ENCODE results near the gene CDKAL1.
A peak's percentile ranks its signal among the peaks of the same experiment; 100 is the strongest.

Gene CDKAL1

DNA sequence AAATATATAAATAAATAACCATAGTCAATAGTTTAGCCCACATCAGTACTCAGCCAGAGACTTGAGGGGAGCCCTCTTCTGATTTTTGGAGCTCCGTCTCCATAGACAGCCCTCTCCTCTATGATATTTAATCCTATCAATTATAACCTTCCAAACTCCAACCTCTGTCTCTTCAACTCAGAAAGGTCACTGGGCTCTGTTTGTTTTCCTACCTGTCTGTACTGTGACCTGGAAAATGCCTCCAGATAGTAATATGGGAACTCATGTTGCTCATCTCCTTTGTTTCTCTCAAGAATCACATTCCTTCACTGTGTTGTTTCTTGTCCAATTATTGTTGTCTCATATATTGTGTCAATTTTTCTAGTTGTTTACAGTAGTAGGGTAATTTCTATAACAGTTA, 409.7 kb downstream of the CDKAL1 start:
- no peak for FAIRE-seq
- TF ChIP-seq POU2F2 (IDR thresholded peaks at IDR 0.05; ENCODE audit: low read depth, low read length) (no peak), TAF1 (IDR thresholded peaks at IDR 0.05; ENCODE audit: low read depth, low read length) (no peak), POLR2A (IDR thresholded peaks at IDR 0.05; ENCODE audit: low read depth, low read length) (no peak)
- no peak for DNase-seq (ENCODE audit: insufficient read length, low spot score)

DNA sequence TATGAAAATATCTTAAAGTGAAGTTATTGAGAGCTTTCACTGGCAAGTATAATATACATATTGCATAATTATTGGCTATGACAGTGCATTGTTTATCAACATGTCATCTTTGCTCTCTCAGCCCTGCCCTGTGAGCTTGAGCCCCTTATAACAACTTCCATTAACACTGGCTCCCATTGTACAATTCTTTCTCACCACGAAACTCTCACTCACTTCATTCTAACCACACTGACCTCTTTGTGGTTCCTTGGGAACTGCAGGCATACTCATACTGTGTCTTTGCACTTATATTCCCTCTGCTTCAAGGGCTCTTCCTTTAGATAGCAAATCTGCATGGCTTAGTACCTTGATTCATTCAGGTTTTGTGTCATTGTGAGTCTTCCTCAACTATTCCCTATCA, 411.8 kb downstream of the CDKAL1 start:
- DNase-seq (ENCODE audit: insufficient read length, low spot score) (peak; percentile 15), FAIRE-seq (peak; percentile 23)
- TF ChIP-seq TAF1 (IDR thresholded peaks at IDR 0.05; ENCODE audit: low read depth, low read length), result no peak
- TF ChIP-seq PAX5 (IDR thresholded peaks at IDR 0.05; ENCODE audit: insufficient read depth, low read length, severe bottlenecking), result no peak
- no peak for TF ChIP-seq POLR2AphosphoS5 (IDR thresholded peaks at IDR 0.05; ENCODE audit: low read depth, low read length)
- TF ChIP-seq SPI1 (IDR thresholded peaks at IDR 0.05; ENCODE audit: low read depth, low read length), result no peak
- no peak for TF ChIP-seq POLR2A (IDR thresholded peaks at IDR 0.05; ENCODE audit: low read depth, low read length)
- no peak for TF ChIP-seq POU2F2 (IDR thresholded peaks at IDR 0.05; ENCODE audit: low read depth, low read length)

DNA sequence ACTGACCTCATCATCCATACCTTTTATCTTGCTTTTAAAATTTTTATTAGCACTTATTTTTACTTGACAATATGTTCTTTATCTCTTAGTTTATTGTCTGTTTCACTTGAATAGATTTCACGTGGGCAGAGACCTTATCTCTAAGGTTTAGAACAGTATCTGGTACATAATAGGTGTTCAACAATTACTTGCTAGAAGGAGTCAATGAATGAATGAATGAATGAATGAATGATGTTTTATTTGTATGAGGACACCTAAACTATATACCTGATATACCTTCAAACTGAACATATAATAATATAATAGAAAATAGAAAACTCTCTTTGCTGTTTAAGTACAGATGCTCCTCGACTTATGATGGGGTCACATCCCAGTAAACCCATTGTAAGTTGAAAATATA, 412.6 kb downstream of the CDKAL1 start:
- TF ChIP-seq POLR2AphosphoS5 (IDR thresholded peaks at IDR 0.05; ENCODE audit: low read depth, low read length) (no peak), SPI1 (IDR thresholded peaks at IDR 0.05; ENCODE audit: low read depth, low read length) (no peak), POU2F2 (IDR thresholded peaks at IDR 0.05; ENCODE audit: low read depth, low read length) (no peak), POLR2A (IDR thresholded peaks at IDR 0.05; ENCODE audit: low read depth, low read length) (no peak), PAX5 (IDR thresholded peaks at IDR 0.05; ENCODE audit: insufficient read depth, low read length, severe bottlenecking) (no peak)
- no peak for FAIRE-seq
- DNase-seq (ENCODE audit: insufficient read length, low spot score), result no peak

DNA sequence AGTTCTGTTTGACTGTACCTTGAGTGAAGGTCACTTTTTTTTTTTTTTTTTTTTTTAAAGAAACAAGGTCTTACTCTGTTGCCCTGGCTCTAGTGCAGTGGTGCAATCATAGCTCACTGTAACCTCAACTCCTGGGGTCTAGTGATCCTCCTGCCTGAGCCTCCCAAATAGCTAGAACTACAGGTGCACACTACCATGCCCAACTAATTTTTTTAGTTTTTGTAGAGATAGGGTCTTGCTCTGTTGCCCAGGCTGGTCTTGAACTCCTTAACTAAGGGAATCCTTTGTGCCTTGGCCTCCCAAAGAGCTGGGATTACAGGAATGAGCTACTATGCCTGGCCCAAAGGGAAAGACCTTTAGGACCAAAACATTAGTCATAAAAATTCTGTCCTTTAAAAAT, 413.7 kb downstream of the CDKAL1 start:
- no peak for DNase-seq (ENCODE audit: insufficient read length, low spot score)
- no peak for FAIRE-seq
- no peak for TF ChIP-seq PAX5 (IDR thresholded peaks at IDR 0.05; ENCODE audit: insufficient read depth, low read length, severe bottlenecking)
- TF ChIP-seq TAF1 (IDR thresholded peaks at IDR 0.05; ENCODE audit: low read depth, low read length), result no peak

DNA sequence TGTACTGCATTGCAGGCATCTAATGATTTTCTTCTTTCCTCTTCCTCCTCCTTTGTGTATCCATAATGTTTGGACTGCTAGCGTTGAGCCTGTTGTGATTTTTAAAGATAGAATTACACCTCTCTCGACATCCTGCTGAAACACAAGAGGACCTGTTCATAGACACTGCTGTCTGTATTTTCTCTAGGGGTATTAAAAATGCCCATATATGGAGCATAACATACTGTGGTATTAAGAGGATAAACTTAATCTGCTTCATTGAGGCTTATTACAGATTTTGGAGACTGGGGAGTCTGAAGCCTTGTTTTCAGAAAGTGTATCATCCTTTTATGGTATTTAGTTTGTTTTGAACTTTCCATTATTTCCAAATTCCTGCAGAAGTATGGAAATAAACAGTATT, 414.3 kb downstream of the CDKAL1 start:
- TF ChIP-seq TAF1 (IDR thresholded peaks at IDR 0.05; ENCODE audit: low read depth, low read length) (no peak), SPI1 (IDR thresholded peaks at IDR 0.05; ENCODE audit: low read depth, low read length) (no peak), POU2F2 (IDR thresholded peaks at IDR 0.05; ENCODE audit: low read depth, low read length) (no peak), PAX5 (IDR thresholded peaks at IDR 0.05; ENCODE audit: insufficient read depth, low read length, severe bottlenecking) (no peak), POLR2A (IDR thresholded peaks at IDR 0.05; ENCODE audit: low read depth, low read length) (no peak), POLR2AphosphoS5 (IDR thresholded peaks at IDR 0.05; ENCODE audit: low read depth, low read length) (no peak)
- no peak for DNase-seq (ENCODE audit: insufficient read length, low spot score)

DNA sequence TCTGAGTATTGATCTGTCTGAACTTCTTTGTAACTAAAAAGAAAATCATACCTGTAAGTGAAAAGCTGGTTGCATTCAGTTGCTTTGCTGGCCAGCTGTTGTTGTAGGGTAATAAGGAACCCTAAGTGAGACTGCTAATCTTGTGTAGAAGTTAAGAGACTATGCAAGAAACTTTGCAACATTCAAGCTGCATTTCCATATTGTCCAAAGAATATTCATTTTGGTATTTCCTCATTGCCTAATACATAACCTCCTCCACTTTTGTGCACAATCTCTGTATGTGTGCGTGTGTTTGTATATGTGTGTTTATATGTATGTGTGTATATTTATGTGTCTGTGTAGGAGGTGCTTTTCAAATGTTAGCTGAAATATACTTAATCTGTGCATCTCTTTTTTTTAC, 414.9 kb downstream of the CDKAL1 start:
- TF ChIP-seq PAX5 (IDR thresholded peaks at IDR 0.05; ENCODE audit: insufficient read depth, low read length, severe bottlenecking) (no peak), TAF1 (IDR thresholded peaks at IDR 0.05; ENCODE audit: low read depth, low read length) (no peak), POU2F2 (IDR thresholded peaks at IDR 0.05; ENCODE audit: low read depth, low read length) (no peak), POLR2AphosphoS5 (IDR thresholded peaks at IDR 0.05; ENCODE audit: low read depth, low read length) (no peak), POLR2A (IDR thresholded peaks at IDR 0.05; ENCODE audit: low read depth, low read length) (no peak)
- DNase-seq (ENCODE audit: insufficient read length, low spot score), result no peak
- no peak for FAIRE-seq

More for the DNA sequence above, 414.3 kb downstream of the CDKAL1 start:
- no peak for FAIRE-seq

- no peak for TF ChIP-seq POU2F2 (IDR thresholded peaks at IDR 0.05; ENCODE audit: low read depth, low read length)
- TF ChIP-seq POLR2AphosphoS5 (IDR thresholded peaks at IDR 0.05; ENCODE audit: low read depth, low read length), result no peak
- no peak for TF ChIP-seq POLR2A (IDR thresholded peaks at IDR 0.05; ENCODE audit: low read depth, low read length)
- TF ChIP-seq SPI1 (IDR thresholded peaks at IDR 0.05; ENCODE audit: low read depth, low read length), result no peak
- no peak for TF ChIP-seq TAF1 (IDR thresholded peaks at IDR 0.05; ENCODE audit: low read depth, low read length)
- no peak for TF ChIP-seq PAX5 (IDR thresholded peaks at IDR 0.05; ENCODE audit: insufficient read depth, low read length, severe bottlenecking)
- no peak for FAIRE-seq
- DNase-seq (ENCODE audit: insufficient read length, low spot score), result no peak
These were observed 418.6 kb downstream of the CDKAL1 start for GRCh38 chr6:20952699-20953474.

- DNase-seq (ENCODE audit: insufficient read length, low spot score), result no peak
- TF ChIP-seq SPI1 (IDR thresholded peaks at IDR 0.05; ENCODE audit: low read depth, low read length) (no peak), PAX5 (IDR thresholded peaks at IDR 0.05; ENCODE audit: insufficient read depth, low read length, severe bottlenecking) (no peak), POLR2A (IDR thresholded peaks at IDR 0.05; ENCODE audit: low read depth, low read length) (no peak), POLR2AphosphoS5 (IDR thresholded peaks at IDR 0.05; ENCODE audit: low read depth, low read length) (no peak), POU2F2 (IDR thresholded peaks at IDR 0.05; ENCODE audit: low read depth, low read length) (no peak), TAF1 (IDR thresholded peaks at IDR 0.05; ENCODE audit: low read depth, low read length) (no peak)
- no peak for FAIRE-seq
These were observed 420.1 kb downstream of the CDKAL1 start for GRCh38 chr6:20954315-20954714.

DNA sequence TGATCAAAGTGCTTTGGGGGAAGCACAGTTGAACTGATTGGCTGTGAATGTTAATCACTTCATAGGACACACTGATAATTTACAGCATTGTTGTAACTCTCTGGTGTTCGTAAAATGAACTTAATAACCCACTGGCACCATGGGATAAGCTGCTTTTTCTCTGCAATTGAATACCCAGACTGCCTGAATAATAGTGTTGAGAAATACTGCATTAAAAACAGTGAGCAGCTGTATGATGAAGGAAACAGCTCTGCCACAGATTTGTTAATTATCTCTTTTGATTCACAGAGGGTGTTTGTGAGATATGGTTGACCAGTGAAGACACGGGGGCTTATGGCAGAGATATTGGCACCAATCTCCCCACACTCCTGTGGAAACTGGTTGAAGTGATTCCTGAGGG, 420.9 kb downstream of the CDKAL1 start:
- DNase-seq (ENCODE audit: insufficient read length, low spot score) (no peak), FAIRE-seq (no peak)
- no peak for TF ChIP-seq POLR2AphosphoS5 (IDR thresholded peaks at IDR 0.05; ENCODE audit: low read depth, low read length)
- no peak for TF ChIP-seq PAX5 (IDR thresholded peaks at IDR 0.05; ENCODE audit: insufficient read depth, low read length, severe bottlenecking)
- no peak for TF ChIP-seq TAF1 (IDR thresholded peaks at IDR 0.05; ENCODE audit: low read depth, low read length)
- no peak for TF ChIP-seq POU2F2 (IDR thresholded peaks at IDR 0.05; ENCODE audit: low read depth, low read length)
- TF ChIP-seq SPI1 (IDR thresholded peaks at IDR 0.05; ENCODE audit: low read depth, low read length), result no peak
- no peak for TF ChIP-seq POLR2A (IDR thresholded peaks at IDR 0.05; ENCODE audit: low read depth, low read length)

DNA sequence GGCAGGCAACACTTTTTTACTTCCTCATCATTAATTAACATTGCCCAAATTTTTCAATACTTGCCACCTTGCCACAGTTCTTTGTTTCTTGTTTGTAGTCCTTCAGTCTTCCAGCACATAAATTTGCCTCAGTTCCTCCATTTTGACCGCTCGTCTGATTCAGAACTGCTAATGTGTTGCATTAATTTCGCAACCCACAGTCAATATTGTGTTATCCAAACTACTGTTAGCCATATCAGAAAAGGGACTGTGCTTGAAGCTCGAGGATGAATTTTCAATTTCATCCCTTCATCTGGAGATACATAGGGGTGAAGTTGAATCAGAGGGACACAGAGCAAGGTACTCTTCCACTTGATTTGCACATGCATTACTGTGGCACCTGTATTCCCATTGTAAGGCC, 421.5 kb downstream of the CDKAL1 start:
- FAIRE-seq, result no peak
- no peak for TF ChIP-seq POLR2AphosphoS5 (IDR thresholded peaks at IDR 0.05; ENCODE audit: low read depth, low read length)
- TF ChIP-seq POU2F2 (IDR thresholded peaks at IDR 0.05; ENCODE audit: low read depth, low read length), result no peak
- no peak for TF ChIP-seq SPI1 (IDR thresholded peaks at IDR 0.05; ENCODE audit: low read depth, low read length)
- no peak for TF ChIP-seq PAX5 (IDR thresholded peaks at IDR 0.05; ENCODE audit: insufficient read depth, low read length, severe bottlenecking)
- no peak for TF ChIP-seq TAF1 (IDR thresholded peaks at IDR 0.05; ENCODE audit: low read depth, low read length)
- no peak for TF ChIP-seq POLR2A (IDR thresholded peaks at IDR 0.05; ENCODE audit: low read depth, low read length)
- DNase-seq (ENCODE audit: insufficient read length, low spot score), result no peak
